Cerebellar nuclear complex (tissue), 1 donor: Measurements from ENCODE around the gene AK5.

Experiments used
- DNase-seq, 2 experiments: peaks; one replicate each; lab custom pipeline; 2025; lab: John Stamatoyannopoulos, UW

Gene AK5

GRCh38 chr1:77446841-77447555 lies 165.2 kb downstream of the AK5 start:
- no peak for DNase-seq

GRCh38 chr1:77447669-77448068 lies 165.8 kb downstream of the AK5 start:
- DNase-seq = no peak

GRCh38 chr1:77459881-77460280 lies 178.1 kb downstream of the AK5 start:
- DNase-seq = no peak

- no peak for DNase-seq
Measured at GRCh38 chr1:77461691-77462090, 179.9 kb downstream of the AK5 start.

GRCh38 chr1:77463216-77463615 lies 181.4 kb downstream of the AK5 start:
- no peak for DNase-seq

- DNase-seq = no peak
Measured at GRCh38 chr1:77465139-77465538, 183.3 kb downstream of the AK5 start.

GRCh38 chr1:77465922-77466321 lies 184.1 kb downstream of the AK5 start:
- DNase-seq = no peak

- DNase-seq = no peak
Measured at GRCh38 chr1:77467021-77467595, 185.3 kb downstream of the AK5 start.

- no peak for DNase-seq
Measured at GRCh38 chr1:77467741-77468140, 185.9 kb downstream of the AK5 start.

GRCh38 chr1:77468257-77468948 lies 186.6 kb downstream of the AK5 start:
- no peak for DNase-seq

- DNase-seq = no peak
Measured at GRCh38 chr1:77468949-77469710, 187.3 kb downstream of the AK5 start.

GRCh38 chr1:77471691-77472090 lies 189.9 kb downstream of the AK5 start:
- no peak for DNase-seq

GRCh38 chr1:77473690-77474089 lies 191.9 kb downstream of the AK5 start:
- DNase-seq = no peak

GRCh38 chr1:77475641-77476040 lies 193.8 kb downstream of the AK5 start:
- DNase-seq = no peak

- DNase-seq = no peak
Measured at GRCh38 chr1:77476475-77476874, 194.7 kb downstream of the AK5 start.

GRCh38 chr1:77484334-77484733 lies 202.5 kb downstream of the AK5 start:
- DNase-seq = no peak

- no peak for DNase-seq
Measured at GRCh38 chr1:77484926-77485325, 203.1 kb downstream of the AK5 start.

GRCh38 chr1:77487631-77488030 lies 205.8 kb downstream of the AK5 start:
- DNase-seq = no peak

GRCh38 chr1:77489910-77490309 lies 208.1 kb downstream of the AK5 start:
- no peak for DNase-seq

GRCh38 chr1:77494026-77494425 lies 212.2 kb downstream of the AK5 start:
- DNase-seq = no peak

- DNase-seq = no peak
Measured at GRCh38 chr1:77498918-77499317, 217.1 kb downstream of the AK5 start.

- DNase-seq = no peak
Measured at GRCh38 chr1:77499466-77499865, 217.6 kb downstream of the AK5 start.

- DNase-seq = no peak
Measured at GRCh38 chr1:77504986-77505385, 223.2 kb downstream of the AK5 start.
